SK-N-SH (cell line): ENCODE data around the gene TRIP4. TPM values are rescaled to one million over a fixed set of nuclear protein-coding genes. Genes with fewer than 3 reads are reported as not detected.

Experiments
- CTCF ChIA-PET: fragments of 300-600, 350-600 bp; formaldehyde crosslinking; extraction: SDS; loops from one replicate; lab custom pipeline; 2021; lab: Yijun Ruan, JAX
- POLR2A ChIA-PET: fragments of 350-600 bp; sonication (Branson Sonifier 250); formaldehyde crosslinking; extraction: SDS; loops from one replicate; lab custom pipeline; 2020; ENCODE audit warnings: antibody characterized with exemption, inconsistent platforms; lab: Yijun Ruan, JAX
- DNase-seq: peaks from one replicate; pipeline ENCODE4 v3.0.0; 2012
- H2AFZ ChIP-seq: fragments of 200-600 bp; sonication (generic); 2 replicates; pipeline ENCODE4 v1.8.1; 2016; ENCODE audit warnings: antibody characterized with exemption, mild to moderate bottlenecking, low read depth
- H3F3A ChIP-seq: fragments of 200-600 bp; sonication (generic); replicated peaks from 2 replicates; pipeline ENCODE3; 2016; ENCODE audit warnings: antibody characterized with exemption, mild to moderate bottlenecking; ENCODE audit not compliant: insufficient read depth
- H3K27ac ChIP-seq, 2 experiments: fragments of 200-500 bp in 1 of 2; fragments of 200-600 bp in 1 of 2; sonication (Bioruptor generic) in 1 of 2; sonication (generic), shearing (Covaris generic) in 1 of 2; 2 replicates each; pipeline versions ENCODE4 v1.5.1 to v1.6.1; 2014 to 2016; ENCODE audit warnings: low read depth in 2 of 2, inconsistent platforms in 1 of 2, low read length in 1 of 2, mild to moderate bottlenecking in 1 of 2, mixed read lengths in 1 of 2
- H3K27me3 ChIP-seq: fragments of 200-600 bp; sonication (generic), shearing (Covaris generic); 2 replicates; pipeline ENCODE4 v1.6.1; 2016; ENCODE audit warnings: mixed run types; ENCODE audit not compliant: insufficient read depth
- H3K36me3 ChIP-seq, 2 experiments: fragments of 200-500 bp in 1 of 2; fragments of 200-600 bp in 1 of 2; sonication (Bioruptor generic) in 1 of 2; sonication (generic) in 1 of 2; replicated peaks in 1 of 2; 2 replicates each; pipeline versions ENCODE3 to v1.5.1; 2014 to 2016; ENCODE audit warnings: low read length in 1 of 2, mild to moderate bottlenecking in 1 of 2; ENCODE audit not compliant: insufficient read depth in 2 of 2, control insufficient read depth in 1 of 2
- H3K4me1 ChIP-seq, 2 experiments: fragments of 200-500 bp in 1 of 2; fragments of 200-600 bp in 1 of 2; sonication (Bioruptor generic) in 1 of 2; sonication (generic), shearing (Covaris generic) in 1 of 2; 2 replicates each; pipeline versions ENCODE4 v1.5.1 to v1.6.1; 2014 to 2016; ENCODE audit warnings: low read depth in 1 of 2, low read length in 1 of 2, mixed run types in 1 of 2; ENCODE audit not compliant: insufficient read depth in 2 of 2, control insufficient read depth in 1 of 2
- H3K4me2 ChIP-seq: fragments of 200-600 bp; sonication (generic), shearing (Covaris generic); 2 replicates; pipeline ENCODE4 v1.6.1; 2017; ENCODE audit warnings: mixed run types
- H3K4me3 ChIP-seq, 2 experiments: fragments of 200-500 bp in 1 of 2; fragments of 200-600 bp in 1 of 2; sonication (Bioruptor generic) in 1 of 2; sonication (generic), shearing (Covaris generic) in 1 of 2; 2 replicates each; pipeline versions ENCODE4 v1.5.1 to v1.8.1; 2014 to 2016; ENCODE audit warnings: low read depth in 2 of 2, inconsistent platforms in 1 of 2, low read length in 1 of 2, mild to moderate bottlenecking in 1 of 2, mixed read lengths in 1 of 2, moderate library complexity in 1 of 2
- H3K79me2 ChIP-seq: fragments of 200-600 bp; sonication (generic); 2 replicates; pipeline ENCODE4 v1.8.1; 2017; ENCODE audit warnings: mild to moderate bottlenecking; ENCODE audit not compliant: insufficient read depth
- H3K9ac ChIP-seq: fragments of 200-600 bp; sonication (generic); 2 replicates; pipeline ENCODE4 v1.6.1; 2017; ENCODE audit warnings: mixed run types
- H3K9me2 ChIP-seq: fragments of 200-600 bp; sonication (generic); 2 replicates; pipeline ENCODE4 v1.6.1; 2017; ENCODE audit warnings: mixed run types
- H3K9me3 ChIP-seq: fragments of 200-600 bp; sonication (generic); 2 replicates; pipeline ENCODE4 v1.6.1; 2017; ENCODE audit warnings: mixed run types, mild to moderate bottlenecking, moderate library complexity
- H4K20me1 ChIP-seq: fragments of 200-600 bp; sonication (generic); 2 replicates; pipeline ENCODE4 v1.6.1; 2017; ENCODE audit warnings: mild to moderate bottlenecking, mixed run types; ENCODE audit not compliant: insufficient read depth
- CHD2 ChIP-seq: fragments of 150-350 bp; IDR thresholded peaks from 2 replicates; pipeline ENCODE4 v1.6.1; 2018; ENCODE audit warnings: low read length; ENCODE audit not compliant: partially characterized antibody
- CTCF ChIP-seq: fragments of 200-600 bp; sonication (generic); IDR thresholded peaks from 2 replicates; pipeline ENCODE4 v1.6.1; 2017; ENCODE audit warnings: antibody characterized with exemption, mild to moderate bottlenecking, moderate library complexity
- ELF1 ChIP-seq: IDR thresholded peaks from 2 replicates; pipeline ENCODE4 v1.4.0; 2012
- EZH2phosphoT487 ChIP-seq: fragments of 200-600 bp; sonication (generic); IDR thresholded peaks from 2 replicates; pipeline ENCODE4 v1.6.1; 2017; ENCODE audit warnings: low read depth, mixed run types, mild to moderate bottlenecking, antibody characterized with exemption, moderate library complexity, borderline replicate concordance
- FOXM1 ChIP-seq: IDR thresholded peaks from 2 replicates; pipeline ENCODE4 v1.4.0; 2012; ENCODE audit warnings: low read depth, mild to moderate bottlenecking
- GATA2 ChIP-seq: sonication (generic); formaldehyde crosslinking; IDR thresholded peaks from 2 replicates; pipeline ENCODE4 v1.5.0; 2020; ENCODE audit warnings: mild to moderate bottlenecking, missing genetic modification reagents
- JUND ChIP-seq: IDR thresholded peaks from 2 replicates; pipeline ENCODE4 v1.4.0; 2012
- MAX ChIP-seq: IDR thresholded peaks from 2 replicates; pipeline ENCODE4 v1.4.0; 2012; ENCODE audit warnings: low read depth
- MEF2A ChIP-seq: IDR thresholded peaks from 2 replicates; pipeline ENCODE4 v1.4.0; 2012; ENCODE audit warnings: low read depth, borderline replicate concordance
- MXI1 ChIP-seq: IDR thresholded peaks from 2 replicates; pipeline ENCODE4 v1.6.1; 2012; ENCODE audit warnings: mild to moderate bottlenecking, low read depth, low read length, improper control_type of control experiment
- NRF1 ChIP-seq: IDR thresholded peaks from 2 replicates; pipeline ENCODE4 v1.6.1; 2012; ENCODE audit warnings: low read depth, mild to moderate bottlenecking, low read length
- RAD21 ChIP-seq: IDR thresholded peaks from 2 replicates; pipeline ENCODE4 v1.6.1; 2012; ENCODE audit warnings: mild to moderate bottlenecking, low read length
- RCOR1 ChIP-seq: fragments of 150-350 bp; IDR thresholded peaks from 2 replicates; pipeline ENCODE4 v1.6.1; 2017; ENCODE audit warnings: antibody characterized with exemption, low read length
- RXRA ChIP-seq: IDR thresholded peaks from 2 replicates; pipeline ENCODE4 v1.4.0; 2012; ENCODE audit warnings: low read depth, mild to moderate bottlenecking, borderline replicate concordance
- SMC3 ChIP-seq: IDR thresholded peaks from 2 replicates; pipeline ENCODE4 v1.6.1; 2012; ENCODE audit warnings: low read depth, low read length, improper control_type of control experiment
- TEAD4 ChIP-seq: IDR thresholded peaks from 2 replicates; pipeline ENCODE4 v1.4.0; 2012; ENCODE audit warnings: mild to moderate bottlenecking, borderline replicate concordance; ENCODE audit not compliant: insufficient read depth
- USF1 ChIP-seq: IDR thresholded peaks from 2 replicates; pipeline ENCODE4 v1.4.0; 2012; ENCODE audit warnings: low read depth, borderline replicate concordance
- YY1 ChIP-seq: IDR thresholded peaks from 2 replicates; pipeline ENCODE4 v1.4.0; 2012; ENCODE audit warnings: low read depth, mild to moderate bottlenecking
- polyA plus RNA-seq, 3 experiments: library from polyadenylated mRNA; depleted of rRNA; stranded (reverse); fragments of >200 nt; gene quantifications; 2 replicates each; pipeline ENCODE4 v1.2.3, GENCODE V29; 2012
- TF ChIP-seq, protein P1 (sequence below): IDR thresholded peaks from 2 replicates; pipeline ENCODE4; 2012

Gene TRIP4
- polyA plus RNA-seq, 1 of the 3 experiments (the other 2 are of a cell fraction) = 14.5 TPM

- TF ChIP-seq FOXM1 (no peak), TEAD4 (peak; percentile 29; the same call in 1 of the 2 replicates), YY1 (no peak), GATA2 (no peak), RXRA (peak; percentile 65), EZH2phosphoT487 (no peak), SMC3 (no peak), MXI1 (no peak), MAX (no peak), MEF2A (no peak), RCOR1 (no peak), ELF1 (no peak), JUND (peak; percentile 44)
- TF ChIP-seq, protein P1, sequence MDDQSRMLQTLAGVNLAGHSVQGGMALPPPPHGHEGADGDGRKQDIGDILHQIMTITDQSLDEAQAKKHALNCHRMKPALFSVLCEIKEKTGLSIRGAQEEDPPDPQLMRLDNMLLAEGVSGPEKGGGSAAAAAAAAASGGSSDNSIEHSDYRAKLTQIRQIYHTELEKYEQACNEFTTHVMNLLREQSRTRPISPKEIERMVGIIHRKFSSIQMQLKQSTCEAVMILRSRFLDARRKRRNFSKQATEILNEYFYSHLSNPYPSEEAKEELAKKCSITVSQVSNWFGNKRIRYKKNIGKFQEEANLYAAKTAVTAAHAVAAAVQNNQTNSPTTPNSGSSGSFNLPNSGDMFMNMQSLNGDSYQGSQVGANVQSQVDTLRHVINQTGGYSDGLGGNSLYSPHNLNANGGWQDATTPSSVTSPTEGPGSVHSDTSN = peak; percentile 33; the same call in 1 of the 2 replicates
These were observed 56.3 kb downstream of the TRIP4 start (continued) for GRCh38 chr15:64443747-64444621.

DNA sequence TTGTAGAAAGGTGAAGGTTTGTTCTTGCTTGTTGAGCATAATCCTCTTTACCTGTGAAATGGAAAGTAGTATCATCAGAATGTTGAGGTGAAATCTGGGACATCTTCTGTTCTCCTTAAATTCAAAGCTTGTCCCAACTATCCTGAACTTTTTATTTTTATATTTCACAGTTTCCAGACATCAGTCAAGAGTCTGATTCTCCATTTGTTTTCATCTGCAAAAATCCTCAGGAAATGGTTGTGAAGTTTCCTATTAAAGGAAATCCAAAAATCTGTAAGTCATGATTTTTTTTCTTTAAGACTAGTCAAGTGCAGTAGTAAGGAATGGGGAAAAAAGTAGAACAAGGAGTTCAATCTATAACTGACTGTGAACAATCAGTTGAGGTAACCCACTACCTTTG, 57.2 kb downstream of the TRIP4 start:
- H4K20me1 ChIP-seq = no peaks in the 10 kb centered on the region
- TF ChIP-seq RXRA (no peak), CHD2 (no peak), NRF1 (no peak), USF1 (no peak), MAX (no peak), RAD21 (no peak), CTCF (no peak)
- H3K27me3 ChIP-seq = no peaks in the 10 kb centered on the region
- H3K9ac ChIP-seq = peak overlapping the region; percentile 23; the same call in 1 of the 2 replicates
- no peaks in the 10 kb centered on the region; the same call in 1 of the 2 replicates for H3K79me2 ChIP-seq
- H2AFZ ChIP-seq = no peak overlapping the region
- no peaks in the 10 kb centered on the region for H3K9me3 ChIP-seq
- ChIA-PET POLR2A (interaction anchor here (0.9 kb wide), 1 partner anchor 15 kb away, joined by 3 read pairs; no protein-coding TSS in a partner anchor), CTCF (interaction anchor here (2.0 kb wide), 1 partner anchor 12 kb away, joined by 6 read pairs; no protein-coding TSS in a partner anchor)
- H3K4me2 ChIP-seq = peak overlapping the region; percentile 61
- H3K27ac ChIP-seq = peak overlapping the region; percentile 70 to 84
- no peaks in the 10 kb centered on the region for H3K9me2 ChIP-seq
- H3K4me1 ChIP-seq = peaks cover 0 to 18% of the 10 kb centered on the region in 2 experiments; a peak in 1 of 4 replicates
- H3F3A ChIP-seq = peaks cover 28% of the 10 kb centered on the region
- H3K4me3 ChIP-seq = peak overlapping the region in 1 of 2 experiments; percentile 11; a peak in 1 of 4 replicates
- no peak for DNase-seq
- H3K36me3 ChIP-seq = peaks cover 0 to 39% of the 10 kb centered on the region in 2 experiments
